BLaER1 treated with 17β-estradiol and CSF1 and Interleukin-3, amounts not matched to agents 10 nM and 100 nM (cell line): ENCODE results near the gene DMBX1.

Experiments used
- H3K27ac ChIP-seq, 11 experiments: shearing (Covaris generic); formaldehyde crosslinking; 2 replicates each; pipeline ENCODE4 v1.8.1; 2022
- H3K27me3 ChIP-seq, 11 experiments: shearing (Covaris generic); formaldehyde crosslinking; 2 replicates each; pipeline ENCODE4 v1.8.1; 2022
- H3K36me3 ChIP-seq, 11 experiments: shearing (Covaris generic); formaldehyde crosslinking; 2 replicates each; pipeline ENCODE4 v1.8.1; 2022
- H3K4me1 ChIP-seq, 10 experiments: shearing (Covaris generic); formaldehyde crosslinking; 2 replicates each; pipeline ENCODE4 v1.8.1; 2022
- H3K4me2 ChIP-seq, 11 experiments: shearing (Covaris generic); formaldehyde crosslinking; 2 replicates each; pipeline ENCODE4 v1.8.1; 2022
- H3K4me3 ChIP-seq, 10 experiments: shearing (Covaris generic); formaldehyde crosslinking; 2 replicates each; pipeline ENCODE4 v1.8.1; 2022
- H3K9ac ChIP-seq, 11 experiments: shearing (Covaris generic); formaldehyde crosslinking; 2 replicates each; pipeline ENCODE4 v1.8.1; 2022
- H3K9me3 ChIP-seq, 11 experiments: shearing (Covaris generic); formaldehyde crosslinking; replicated peaks in 1 of 11; 2 replicates each; pipeline ENCODE4 v1.8.1; 2022
- H4K20me1 ChIP-seq, 11 experiments: shearing (Covaris generic); formaldehyde crosslinking; 2 replicates each; pipeline ENCODE4 v1.8.1; 2022
- Cebpa-rat ChIP-seq, 11 experiments: shearing (Covaris generic); IDR thresholded peaks; 2 replicates each; pipeline ENCODE4 v1.8.1; 2022

The DMBX1 gene

DNA sequence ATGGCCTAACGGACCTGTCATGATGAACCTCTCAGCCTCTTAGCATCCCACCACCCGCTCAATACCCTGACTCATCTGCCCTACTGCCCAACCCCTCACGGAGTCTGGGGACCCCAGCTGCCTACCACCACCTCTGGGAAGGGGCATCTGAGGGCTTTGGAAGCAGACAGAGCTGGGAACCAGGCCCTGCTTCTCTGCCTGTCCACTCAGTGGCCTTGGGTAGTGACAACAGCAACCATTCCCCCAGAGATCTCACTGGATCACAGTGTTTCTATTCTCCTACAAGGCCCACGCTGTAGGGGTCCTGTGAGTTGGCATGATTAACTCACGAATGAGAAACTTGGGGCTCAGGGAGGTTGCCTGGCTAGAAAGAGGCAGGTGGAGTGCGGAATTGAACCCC lies 32.5 kb upstream of the DMBX1 start:
- no peak for TF ChIP-seq Cebpa-rat (IDR thresholded peaks at IDR 0.05)
- Histone ChIP-seq H3K9ac (no peak overlapping the region), H3K27me3 (peaks cover 0 to 28% (median 9%) of the 10 kb centered on the region in 11 experiments; a peak in 9 of 22 replicates), H3K4me2 (no peak overlapping the region), H3K9me3 (no peaks in the 10 kb centered on the region), H3K27ac (no peak overlapping the region), H4K20me1 (peaks cover 0 to 16% (median 0%) of the 10 kb centered on the region in 11 experiments; a peak in 3 of 22 replicates), H3K36me3 (no peaks in the 10 kb centered on the region), H3K4me3 (no peak overlapping the region), H3K4me1 (peaks cover 0 to 13% (median 2%) of the 10 kb centered on the region in 10 experiments; a peak in 3 of 20 replicates)

DNA sequence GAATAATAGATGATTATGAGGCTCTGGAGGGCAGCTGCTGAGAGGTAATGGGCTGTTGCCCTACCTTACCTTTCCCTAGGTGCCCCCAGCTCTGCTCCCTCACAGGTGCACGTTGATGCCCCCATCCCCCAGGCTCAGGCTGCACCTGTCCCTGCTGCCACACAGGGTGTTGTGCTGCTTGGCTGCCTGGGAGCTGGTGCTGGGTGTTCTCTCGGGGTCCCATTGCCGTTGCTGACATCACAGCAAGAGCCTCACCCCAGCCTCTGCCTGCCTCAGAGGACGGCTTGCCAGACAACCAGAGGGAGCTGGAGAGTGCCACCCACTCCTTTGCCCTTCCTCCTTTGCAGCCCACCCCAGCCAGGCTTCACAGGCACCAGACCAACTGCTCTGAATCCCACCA lies 31.4 kb upstream of the DMBX1 start:
- Histone ChIP-seq H3K9ac (no peak overlapping the region), H3K4me3 (no peak overlapping the region), H4K20me1 (peaks cover 0 to 15% (median 0%) of the 10 kb centered on the region in 11 experiments; a peak in 3 of 22 replicates), H3K36me3 (no peaks in the 10 kb centered on the region), H3K9me3 (no peaks in the 10 kb centered on the region), H3K27ac (no peak overlapping the region), H3K27me3 (peaks cover 0 to 22% (median 9%) of the 10 kb centered on the region in 11 experiments; a peak in 10 of 22 replicates), H3K4me2 (no peak overlapping the region), H3K4me1 (peaks cover 0 to 13% (median 2%) of the 10 kb centered on the region in 10 experiments; a peak in 3 of 20 replicates)
- no peak for TF ChIP-seq Cebpa-rat (IDR thresholded peaks at IDR 0.05)

DNA sequence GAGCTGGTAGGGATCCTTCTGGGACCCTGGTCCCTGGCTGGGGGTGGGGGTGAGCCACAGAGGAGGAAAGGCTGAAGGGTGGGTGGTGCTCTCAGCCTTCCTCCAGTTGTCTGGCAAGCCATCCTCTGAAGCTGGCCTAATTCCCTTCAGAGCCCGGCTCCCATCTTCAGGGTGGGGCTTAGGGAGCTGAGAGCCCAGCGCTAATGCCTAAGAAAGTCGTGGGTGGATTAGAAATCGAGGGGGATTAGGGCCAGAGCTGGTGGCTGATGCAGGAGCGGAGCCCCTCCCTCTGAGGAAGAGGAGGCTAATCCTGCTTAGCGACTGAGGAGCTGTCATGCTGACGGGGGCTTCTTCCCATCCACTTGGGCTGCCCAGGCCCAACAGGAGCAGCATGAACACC lies 30.8 kb upstream of the DMBX1 start:
- Histone ChIP-seq H3K36me3 (no peaks in the 10 kb centered on the region), H3K27ac (no peak overlapping the region), H3K4me2 (no peak overlapping the region), H3K9ac (no peak overlapping the region), H3K9me3 (no peaks in the 10 kb centered on the region), H4K20me1 (peaks cover 0 to 13% (median 0%) of the 10 kb centered on the region in 11 experiments; a peak in 3 of 22 replicates), H3K27me3 (peaks cover 0 to 25% (median 9%) of the 10 kb centered on the region in 11 experiments; a peak in 12 of 22 replicates), H3K4me3 (no peak overlapping the region), H3K4me1 (peaks cover 0 to 13% (median 2%) of the 10 kb centered on the region in 10 experiments; a peak in 4 of 20 replicates)
- no peak for TF ChIP-seq Cebpa-rat (IDR thresholded peaks at IDR 0.05)

DNA sequence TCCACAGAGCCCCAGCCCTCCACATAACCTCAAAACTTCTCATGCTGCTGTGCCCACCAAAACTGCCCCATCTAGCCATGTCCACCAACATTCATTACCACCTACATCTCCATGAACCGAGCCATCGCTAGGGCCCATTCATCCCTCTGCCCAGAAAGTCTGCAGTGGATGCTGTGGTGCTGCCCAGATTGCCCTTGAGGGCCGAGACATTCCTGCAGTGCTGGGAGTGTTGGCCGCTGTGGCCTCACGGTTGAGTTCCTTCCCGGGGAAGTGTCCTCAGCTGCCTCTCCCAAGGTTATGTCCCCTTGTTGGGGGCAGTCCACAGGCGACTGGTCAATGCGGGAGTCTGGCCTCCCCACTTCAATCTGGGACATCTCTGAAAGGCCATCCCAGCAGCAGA lies 30.3 kb upstream of the DMBX1 start:
- H3K4me2 ChIP-seq: no peak overlapping the region
- peaks cover 0 to 13% (median 2%) of the 10 kb centered on the region in 10 experiments; a peak in 5 of 20 replicates for H3K4me1 ChIP-seq
- no peak for TF ChIP-seq Cebpa-rat (IDR thresholded peaks at IDR 0.05)
- H4K20me1 ChIP-seq: peaks cover 0 to 13% (median 0%) of the 10 kb centered on the region in 11 experiments; a peak in 3 of 22 replicates
- peaks cover under 1 to 29% (median 13%) of the 10 kb centered on the region in 11 experiments; a peak in 17 of 22 replicates for H3K27me3 ChIP-seq
- no peaks in the 10 kb centered on the region for H3K9me3 ChIP-seq
- no peak overlapping the region for H3K27ac ChIP-seq
- H3K4me3 ChIP-seq: no peak overlapping the region
- H3K9ac ChIP-seq: no peak overlapping the region
- H3K36me3 ChIP-seq: no peaks in the 10 kb centered on the region

DNA sequence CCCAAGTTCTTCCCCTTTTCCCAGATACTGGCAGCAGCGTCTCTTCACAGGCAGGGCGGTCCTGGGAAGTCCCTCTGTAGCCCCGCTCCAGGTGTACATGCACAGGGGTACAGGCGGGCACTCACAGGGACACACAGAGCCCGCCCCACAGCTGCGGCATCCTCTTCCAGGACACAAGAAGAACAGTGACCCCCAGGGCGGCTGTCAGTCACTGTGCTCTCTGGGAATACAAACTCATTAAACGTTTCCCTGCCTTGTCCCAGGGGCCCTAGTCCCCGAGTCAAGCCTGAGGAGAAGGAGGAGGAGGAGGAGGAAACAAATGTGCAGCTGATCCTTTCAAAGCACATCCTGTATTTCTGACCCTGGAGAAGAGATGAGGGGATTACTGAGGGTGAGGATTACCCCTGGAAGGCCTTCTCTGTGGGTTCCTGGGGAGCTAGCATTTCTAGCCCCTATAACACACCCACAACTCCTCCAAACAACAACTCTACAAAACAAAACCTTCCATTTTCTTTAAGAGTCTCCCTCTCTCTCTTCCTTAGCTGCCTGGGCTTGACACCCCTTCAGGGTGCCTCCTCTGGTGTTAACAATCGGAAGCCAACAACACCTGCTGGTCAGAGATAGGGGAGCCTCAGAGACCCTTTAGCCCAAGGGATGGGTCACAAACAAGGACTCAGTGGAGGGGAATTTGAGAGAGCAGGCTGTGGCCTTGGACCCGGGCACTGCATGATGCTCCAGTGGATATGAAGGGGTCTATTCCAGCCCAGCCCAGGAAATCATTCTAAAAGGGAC lies 28.4 kb upstream of the DMBX1 start:
- H3K4me3 ChIP-seq: no peak overlapping the region
- H3K9ac ChIP-seq: no peak overlapping the region
- H3K27me3 ChIP-seq: peaks cover 20 to 48% (median 32%) of the 10 kb centered on the region in 11 experiments
- no peaks in the 10 kb centered on the region for H3K9me3 ChIP-seq
- H4K20me1 ChIP-seq: peaks cover 0 to 28% (median 5%) of the 10 kb centered on the region in 11 experiments; a peak in 10 of 22 replicates
- H3K27ac ChIP-seq: no peak overlapping the region
- H3K4me2 ChIP-seq: peak overlapping the region in 3 of 11 experiments; percentile 8 to 21 (median 12); a peak in 1 of 22 replicates
- peaks cover 0 to 20% (median 5%) of the 10 kb centered on the region in 10 experiments; a peak in 11 of 20 replicates for H3K4me1 ChIP-seq
- no peaks in the 10 kb centered on the region for H3K36me3 ChIP-seq
- no peak for TF ChIP-seq Cebpa-rat (IDR thresholded peaks at IDR 0.05)

DNA sequence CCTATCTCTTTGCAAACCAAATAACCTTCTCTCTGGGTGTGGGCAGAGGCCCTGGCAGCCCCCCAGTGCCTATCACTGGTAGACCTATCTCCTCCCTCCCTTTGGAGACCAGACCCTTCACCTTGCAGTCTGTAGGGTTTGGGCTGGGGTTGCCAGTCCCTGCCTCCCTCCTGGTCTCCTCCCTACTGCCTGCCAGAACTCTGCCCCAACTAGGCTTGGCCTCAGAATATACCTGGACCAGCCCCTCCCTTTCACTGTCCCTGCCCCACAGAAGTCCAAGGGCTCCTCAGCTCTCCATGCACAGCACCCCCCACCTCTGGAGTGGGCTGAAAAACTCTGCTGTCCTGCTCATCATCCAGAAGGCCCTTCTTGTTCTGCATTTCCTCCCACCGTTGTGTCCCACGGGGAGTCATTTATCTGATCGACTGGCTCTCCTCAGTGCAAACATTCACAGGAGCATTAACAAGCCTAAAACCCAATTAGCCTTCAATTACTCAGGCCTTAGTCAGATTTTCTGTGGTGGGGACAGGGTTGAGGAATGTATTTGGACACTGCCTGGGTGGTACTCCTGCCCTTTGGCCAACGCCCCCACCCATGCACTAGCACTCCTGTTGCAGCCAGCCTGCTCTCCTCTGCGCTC lies 27.7 kb upstream of the DMBX1 start:
- H4K20me1 ChIP-seq: peaks cover 0 to 29% (median 5%) of the 10 kb centered on the region in 11 experiments; a peak in 10 of 22 replicates
- H3K27ac ChIP-seq: no peak overlapping the region
- H3K4me2 ChIP-seq: no peak overlapping the region
- peaks cover 27 to 56% (median 39%) of the 10 kb centered on the region in 11 experiments for H3K27me3 ChIP-seq
- H3K9me3 ChIP-seq: no peaks in the 10 kb centered on the region
- H3K36me3 ChIP-seq: no peaks in the 10 kb centered on the region
- H3K4me1 ChIP-seq: peaks cover 2 to 27% (median 7%) of the 10 kb centered on the region in 10 experiments; a peak in 17 of 20 replicates
- no peak for TF ChIP-seq Cebpa-rat (IDR thresholded peaks at IDR 0.05)
- H3K9ac ChIP-seq: no peak overlapping the region
- no peak overlapping the region for H3K4me3 ChIP-seq

DNA sequence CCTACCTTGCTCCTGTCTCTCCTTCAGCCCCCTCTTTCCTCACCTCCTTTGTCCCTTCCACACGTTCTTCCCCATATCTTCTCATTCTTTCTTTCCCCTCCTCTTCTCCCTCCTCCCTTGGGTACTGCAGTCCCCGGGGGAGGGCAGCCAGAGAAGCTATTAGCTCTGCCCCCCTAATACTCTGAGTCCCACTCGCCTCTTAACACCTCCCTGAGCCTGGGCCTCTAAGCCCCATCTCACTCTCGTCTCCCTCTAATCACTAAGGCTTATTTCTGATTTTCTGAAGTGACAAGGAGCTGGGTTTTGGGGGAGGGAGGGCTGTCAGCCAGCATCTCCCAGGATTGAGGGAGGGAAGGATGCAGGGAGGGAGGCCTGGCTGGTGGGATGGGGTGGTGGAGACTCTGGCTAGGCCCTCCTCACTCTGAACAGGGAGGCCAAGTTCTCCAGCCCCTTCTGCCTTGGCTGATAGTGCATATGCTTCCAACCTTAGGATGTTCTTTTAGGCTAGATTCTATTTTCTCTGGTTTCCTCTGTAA lies 25.6 kb upstream of the DMBX1 start:
- H3K36me3 ChIP-seq: no peaks in the 10 kb centered on the region
- H3K4me3 ChIP-seq: no peak overlapping the region
- no peak overlapping the region for H3K9ac ChIP-seq
- no peaks in the 10 kb centered on the region for H3K9me3 ChIP-seq
- no peak overlapping the region for H3K27ac ChIP-seq
- peak overlapping the region in 2 of 11 experiments; percentile 6 to 16; a peak in 1 of 22 replicates for H3K4me2 ChIP-seq
- no peak for TF ChIP-seq Cebpa-rat (IDR thresholded peaks at IDR 0.05)
- H3K4me1 ChIP-seq: peaks cover 5 to 29% (median 8%) of the 10 kb centered on the region in 10 experiments; a peak in 17 of 20 replicates
- H3K27me3 ChIP-seq: peaks cover 41 to 76% (median 60%) of the 10 kb centered on the region in 11 experiments
- peaks cover 0 to 33% (median 17%) of the 10 kb centered on the region in 11 experiments; a peak in 11 of 22 replicates for H4K20me1 ChIP-seq

DNA sequence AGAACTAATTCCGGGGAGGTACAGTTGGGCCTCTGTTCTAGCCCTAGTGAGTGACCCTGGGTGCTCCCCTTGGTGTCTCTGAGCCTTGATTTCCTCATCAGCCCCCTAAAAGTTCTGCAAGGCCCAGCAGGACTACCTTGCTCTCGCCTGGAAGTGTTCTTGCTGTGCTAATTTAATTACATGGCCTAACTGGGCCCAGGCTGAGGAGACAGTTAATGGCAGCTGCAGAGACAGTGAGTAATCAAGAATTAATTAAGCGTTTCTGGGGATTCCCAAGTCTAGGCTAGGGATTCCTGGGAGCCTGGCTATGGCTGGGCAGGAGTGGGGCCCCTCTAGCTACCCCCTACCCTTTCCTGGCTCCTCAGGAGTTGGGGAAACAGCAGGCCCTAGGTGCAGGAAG lies 24.7 kb upstream of the DMBX1 start:
- peaks cover 0 to 38% (median 17%) of the 10 kb centered on the region in 11 experiments; a peak in 11 of 22 replicates for H4K20me1 ChIP-seq
- no peak overlapping the region for H3K9ac ChIP-seq
- H3K4me2 ChIP-seq: no peak overlapping the region
- no peak for TF ChIP-seq Cebpa-rat (IDR thresholded peaks at IDR 0.05)
- no peak overlapping the region for H3K27ac ChIP-seq
- no peaks in the 10 kb centered on the region for H3K9me3 ChIP-seq
- peaks cover 5 to 29% (median 8%) of the 10 kb centered on the region in 10 experiments; a peak in 17 of 20 replicates for H3K4me1 ChIP-seq
- H3K27me3 ChIP-seq: peaks cover 41 to 72% (median 60%) of the 10 kb centered on the region in 11 experiments
- H3K4me3 ChIP-seq: no peak overlapping the region
- no peaks in the 10 kb centered on the region for H3K36me3 ChIP-seq
